Right lobe of liver (tissue), 4 donors: ENCODE data around the gene TMIE.
"Not testable (repeated sequence)": the region's sequence is repeated elsewhere in the genome, so short reads cannot be mapped to it uniquely, and the experiment has no call there.

Experiments
- CTCF ChIP-seq, 4 donors: fragments of 200-600 bp in 3 of 4; fragments of 450-650 bp in 1 of 4; IDR thresholded peaks; one replicate each; pipeline versions ENCODE4 v1.5.1 to v1.8.0; 2016 to 2022; ENCODE audit warnings: antibody characterized with exemption in 4 of 4, mild to moderate bottlenecking in 2 of 4
- POLR2A ChIP-seq: fragments of 450-650 bp; IDR thresholded peaks from one replicate; pipeline ENCODE4 v1.6.1; 2017; ENCODE audit warnings: antibody characterized with exemption, mild to moderate bottlenecking
- donor health status: DM: no; HTN: no; CAD: no.
- donor health status: DM: no; HTN: no; CAD: no.
- donor health status: DM: no; HTN: yes; CAD: no.

- not testable (repeated sequence) for TF ChIP-seq POLR2A; CTCF (IDR thresholded peaks at IDR 0.05)
Observed at GRCh38 chr3:46753127-46753526, 51.9 kb downstream of the TMIE start.
